Mesenchymal stem cell (in vitro differentiated cells and primary cell): Measurements from ENCODE around the gene CTSZ.

Experiments used
- DNase-seq: peaks from one replicate; pipeline ENCODE4 v3.0.0-alpha.2; 2013
- H2AFZ ChIP-seq: one replicate; pipeline ENCODE4 v1.6.1; 2013; ENCODE audit warnings: low read depth, mild to moderate bottlenecking, control low read depth, inconsistent platforms, low read length, moderate library complexity
- H2AK5ac ChIP-seq: 2 replicates; pipeline ENCODE4 v1.6.1; 2013; ENCODE audit warnings: low read length, moderate library complexity, mild to moderate bottlenecking, inconsistent platforms; ENCODE audit not compliant: severe bottlenecking
- H2BK120ac ChIP-seq: one replicate; pipeline ENCODE4 v1.6.1; 2013; ENCODE audit warnings: low read depth, mild to moderate bottlenecking, inconsistent platforms, low read length, moderate library complexity
- H2BK12ac ChIP-seq, 2 experiments: one replicate each; pipeline ENCODE4 v1.6.1; 2013; ENCODE audit warnings: inconsistent platforms in 2 of 2, low read length in 2 of 2, mild to moderate bottlenecking in 2 of 2, moderate library complexity in 2 of 2, control low read depth in 1 of 2
- H2BK15ac ChIP-seq: one replicate; pipeline ENCODE4 v1.6.1; 2013; ENCODE audit warnings: mild to moderate bottlenecking, low read depth, inconsistent platforms; ENCODE audit not compliant: poor library complexity, severe bottlenecking
- H2BK5ac ChIP-seq: 2 replicates; pipeline ENCODE4 v1.6.1; 2013; ENCODE audit warnings: low read depth, mild to moderate bottlenecking, low read length, control low read depth, inconsistent platforms; ENCODE audit not compliant: poor library complexity, severe bottlenecking
- H3K14ac ChIP-seq, 2 experiments: one replicate each; pipeline ENCODE4 v1.6.1; 2013; ENCODE audit warnings: inconsistent platforms in 2 of 2, low read length in 2 of 2, control low read depth in 1 of 2, mild to moderate bottlenecking in 1 of 2, moderate library complexity in 1 of 2
- H3K18ac ChIP-seq, 2 experiments: one replicate each; pipeline ENCODE4 v1.6.1; 2013; ENCODE audit warnings: inconsistent platforms in 2 of 2, low read length in 2 of 2, control low read depth in 1 of 2, low read depth in 1 of 2, mild to moderate bottlenecking in 1 of 2
- H3K23ac ChIP-seq, 2 experiments: one replicate each; pipeline ENCODE4 v1.6.1; 2013; ENCODE audit warnings: inconsistent platforms in 2 of 2, low read length in 2 of 2, mild to moderate bottlenecking in 2 of 2, moderate library complexity in 2 of 2, control low read depth in 1 of 2
- H3K27ac ChIP-seq: 2 replicates; pipeline ENCODE4 v1.5.1; 2013; ENCODE audit warnings: mild to moderate bottlenecking, moderate library complexity, low read length, control low read depth, inconsistent platforms; ENCODE audit not compliant: poor library complexity, severe bottlenecking
- H3K27me3 ChIP-seq, 2 experiments: 2 replicates each; pipeline versions ENCODE4 v1.6.1 to v1.7.0; 2013; ENCODE audit warnings: low read length in 2 of 2, mild to moderate bottlenecking in 2 of 2, moderate library complexity in 2 of 2, control low read depth in 1 of 2, inconsistent platforms in 1 of 2; ENCODE audit not compliant: control insufficient read depth in 1 of 2, insufficient read depth in 1 of 2
- H3K36me3 ChIP-seq, 2 experiments: 2 replicates each; pipeline versions ENCODE4 v1.6.1 to v1.7.0; 2013; ENCODE audit warnings: low read length in 2 of 2, control low read depth in 1 of 2, inconsistent platforms in 1 of 2, low read depth in 1 of 2, mild to moderate bottlenecking in 1 of 2; ENCODE audit not compliant: insufficient read depth in 2 of 2, control insufficient read depth in 1 of 2
- H3K4ac ChIP-seq, 2 experiments: one replicate each; pipeline ENCODE4 v1.6.1; 2013; ENCODE audit warnings: inconsistent platforms in 2 of 2, low read length in 2 of 2, mild to moderate bottlenecking in 2 of 2, moderate library complexity in 2 of 2, control low read depth in 1 of 2, low read depth in 1 of 2
- H3K4me1 ChIP-seq: 2 replicates; pipeline ENCODE4 v1.6.1; 2013; ENCODE audit warnings: low read depth, low read length, control low read depth; ENCODE audit not compliant: control insufficient read depth, insufficient read depth
- H3K4me2 ChIP-seq: 2 replicates; pipeline ENCODE4 v1.6.1; 2013; ENCODE audit warnings: low read length, mild to moderate bottlenecking, inconsistent platforms; ENCODE audit not compliant: poor library complexity, severe bottlenecking
- H3K4me3 ChIP-seq, 2 experiments: 2 replicates each; pipeline versions ENCODE4 v1.5.1 to v1.7.0; 2013; ENCODE audit warnings: low read length in 2 of 2, mild to moderate bottlenecking in 2 of 2, control low read depth in 1 of 2, low read depth in 1 of 2; ENCODE audit not compliant: insufficient read depth in 1 of 2
- H3K79me1 ChIP-seq: replicated peaks from 2 replicates; pipeline ENCODE4 v1.6.1; 2013; ENCODE audit warnings: mild to moderate bottlenecking, control low read depth, low read length, inconsistent platforms; ENCODE audit not compliant: poor library complexity, severe bottlenecking
- H3K9ac ChIP-seq: 2 replicates; pipeline ENCODE4 v1.7.0; 2013; ENCODE audit warnings: mild to moderate bottlenecking, low read length, moderate library complexity
- H3K9me3 ChIP-seq: 2 replicates; pipeline ENCODE4 v1.7.0; 2013; ENCODE audit warnings: mild to moderate bottlenecking, low read length; ENCODE audit not compliant: control insufficient read depth
- H4K8ac ChIP-seq: one replicate; pipeline ENCODE4 v1.6.1; 2013; ENCODE audit warnings: inconsistent platforms, mild to moderate bottlenecking, low read length, moderate library complexity
- H4K91ac ChIP-seq: one replicate; pipeline ENCODE4 v1.6.1; 2013; ENCODE audit warnings: mild to moderate bottlenecking, low read length, inconsistent platforms
- WGBS: methylation state at CpG from one replicate; pipeline ENCODE4 v1.1.7; 2013; ENCODE audit warnings: mixed read lengths; 5-methylcytosine and 5-hydroxymethylcytosine counted together

The CTSZ gene

GRCh38 chr20:58982406-58983114 is 24.5 kb downstream of the CTSZ start:
- Histone ChIP-seq H2BK15ac (no peak overlapping the region), H2BK5ac (no peak overlapping the region), H3K27me3 (no peaks in the 10 kb centered on the region), H2AFZ (no peak overlapping the region), H3K4me2 (no peak overlapping the region), H3K23ac (no peak overlapping the region), H3K79me1 (peaks cover 22% of the 10 kb centered on the region), H3K18ac (no peak overlapping the region), H3K36me3 (peaks cover 9 to 13% of the 10 kb centered on the region in 2 experiments), H3K4me1 (peaks cover 12% of the 10 kb centered on the region), H3K9me3 (no peaks in the 10 kb centered on the region), H4K8ac (no peak overlapping the region), H3K9ac (no peak overlapping the region), H2BK120ac (no peak overlapping the region), H3K4me3 (peak overlapping the region in 1 of 2 experiments; percentile 96), H2BK12ac (peak overlapping the region in 1 of 2 experiments; percentile 2), H4K91ac (no peak overlapping the region), H2AK5ac (no peak overlapping the region), H3K27ac (no peak overlapping the region), H3K14ac (no peak overlapping the region), H3K4ac (no peak overlapping the region)
- 97% methylated on average over 12 of the region's 12 CpGs for WGBS
- DNase-seq = no peak

DNA sequence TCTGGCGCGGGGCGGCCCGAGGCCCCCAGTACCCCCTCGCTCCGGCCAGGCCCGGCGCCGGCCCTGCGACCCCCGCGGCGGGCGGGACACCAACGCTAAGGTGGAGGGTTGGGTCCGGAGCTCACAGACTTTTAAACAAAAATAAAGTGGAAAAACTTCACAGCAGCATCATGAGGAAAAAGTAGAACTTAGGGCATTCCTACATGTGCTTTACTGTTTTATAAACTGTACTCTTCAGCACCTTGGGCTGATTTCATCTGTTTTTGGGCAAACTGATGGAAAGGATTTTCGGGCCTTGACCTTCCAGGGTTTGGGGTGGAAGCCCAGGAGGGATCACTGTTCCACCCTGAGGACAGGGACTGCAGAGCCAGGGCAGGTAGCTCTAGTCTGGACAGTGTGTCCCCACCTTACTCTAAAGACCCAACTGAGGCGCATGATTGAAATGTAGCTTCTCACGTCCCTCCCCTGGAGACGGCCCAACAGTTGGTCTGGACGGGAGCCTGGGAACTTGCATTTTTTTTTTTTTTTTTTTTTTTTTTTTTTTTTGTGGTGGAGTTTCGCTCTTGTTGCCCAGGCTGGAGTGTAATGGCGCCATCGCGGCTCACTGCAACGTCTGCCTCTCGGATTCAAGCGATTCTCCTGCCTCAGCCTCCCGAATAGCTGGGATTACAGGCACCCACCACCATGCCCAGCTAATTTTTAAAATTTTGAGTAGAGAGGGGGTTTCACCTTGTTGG is 25.3 kb downstream of the CTSZ start:
- Histone ChIP-seq H4K8ac (no peak overlapping the region), H3K4me2 (peak overlapping the region; percentile 89), H2AFZ (peak overlapping the region; percentile 51), H3K4me3 (peak overlapping the region; percentile 86 to 96), H3K36me3 (peaks cover 6% of the 10 kb centered on the region in 2 experiments), H2BK12ac (no peak overlapping the region), H3K27me3 (no peaks in the 10 kb centered on the region), H3K79me1 (peaks cover 21% of the 10 kb centered on the region), H4K91ac (no peak overlapping the region), H3K27ac (peak overlapping the region; percentile 44), H2BK5ac (no peak overlapping the region), H3K23ac (no peak overlapping the region), H3K9ac (peak overlapping the region; percentile 92), H3K4me1 (peaks cover 10% of the 10 kb centered on the region), H2BK120ac (peak overlapping the region; percentile 54), H2BK15ac (peak overlapping the region; percentile 45), H3K14ac (no peak overlapping the region), H3K4ac (peak overlapping the region in 1 of 2 experiments; percentile 66), H3K9me3 (no peaks in the 10 kb centered on the region), H2AK5ac (no peak overlapping the region), H3K18ac (peak overlapping the region in 1 of 2 experiments; percentile 35)
- 7% methylated on average over 15 of the region's 29 CpGs for WGBS
- peak; percentile 33 for DNase-seq

GRCh38 chr20:58980711-58981627 is 26.1 kb downstream of the CTSZ start, which contains the start of gene NELFCD:
NELFCD (plus strand) TSS chr20:58981256; CDS start chr20:58981310, 54 bp downstream.
- H3K9me3 ChIP-seq = peaks cover 7% of the 10 kb centered on the region
- H2BK120ac ChIP-seq = peak within 1 kb of the TSS; percentile 98
- H3K4me1 ChIP-seq = peaks cover 10% of the 10 kb centered on the region
- peak within 1 kb of the TSS; percentile 94 for H2BK5ac ChIP-seq
- H4K8ac ChIP-seq = peak within 1 kb of the TSS; percentile 97
- DNase-seq = peak; percentile 74
- H3K27me3 ChIP-seq = no peaks in the 10 kb centered on the region
- peak within 1 kb of the TSS; percentile 94 for H4K91ac ChIP-seq
- H3K27ac ChIP-seq = peak within 1 kb of the TSS; percentile 44
- H3K14ac ChIP-seq = peak within 1 kb of the TSS in 1 of 2 experiments; percentile 99
- no peaks in the 10 kb centered on the region for H3K36me3 ChIP-seq
- peak within 1 kb of the TSS; percentile 83 to 91 for H3K23ac ChIP-seq
- H3K4me2 ChIP-seq = peak within 1 kb of the TSS; percentile 89
- peak within 1 kb of the TSS in 1 of 2 experiments; percentile 86 for H2BK12ac ChIP-seq
- H3K4me3 ChIP-seq = peak within 1 kb of the TSS; percentile 86 to 96
- H3K4ac ChIP-seq = peak within 1 kb of the TSS; percentile 76 to 91
- WGBS = 17% methylated on average over 83 of the region's 109 CpGs
- H3K79me1 ChIP-seq = peaks cover 13% of the 10 kb centered on the region
- no peak within 1 kb of the TSS for H2AK5ac ChIP-seq
- peak within 1 kb of the TSS; percentile 98 for H3K18ac ChIP-seq
- H2AFZ ChIP-seq = peak within 1 kb of the TSS; percentile 88
- H3K9ac ChIP-seq = peak within 1 kb of the TSS; percentile 92
- peak within 1 kb of the TSS; percentile 95 for H2BK15ac ChIP-seq
